Natural killer cell treated with Interleukin-12 subunit alpha and Interleukin-12 subunit beta and Interleukin-15 and Interleukin-18, amount 100 ng/mL, for 72 hours (primary cell): ENCODE measurements around the gene AK3. TPM values are rescaled to one million over a fixed set of nuclear protein-coding genes. Genes with fewer than 3 reads are reported as not detected.

ENCODE experiments used
- ATAC-seq, 2 donors: fragments of 150-1000 bp; cut with Tn5 transposase in 1 of 2; sonication (Bioruptor Pico), chemical (Tn5 transposase) in 1 of 2; 2 replicates each; pipeline ENCODE4 v1.10.0; 2021
- DNase-seq: peaks from one replicate; pipeline ENCODE4 v3.0.0; 2022; ENCODE audit warnings: low spot score
- H3K27ac Mint-ChIP-seq, 2 donors: 1 replicate in 1 of 2; 2 replicates in 1 of 2; pipeline ENCODE4 v1.8.0; 2022; ENCODE audit warnings: mixed read lengths in 2 of 2, mild to moderate bottlenecking in 1 of 2, moderate library complexity in 1 of 2
- H3K27me3 Mint-ChIP-seq, 2 donors: 1 replicate in 1 of 2; 2 replicates in 1 of 2; pipeline ENCODE4 v1.8.0; 2022; ENCODE audit warnings: mixed read lengths in 2 of 2
- H3K36me3 Mint-ChIP-seq: one replicate; pipeline ENCODE4 v1.8.0; 2022; ENCODE audit warnings: mixed read lengths
- H3K4me1 Mint-ChIP-seq, 2 donors: 1 replicate in 1 of 2; 2 replicates in 1 of 2; pipeline ENCODE4 v1.8.0; 2022; ENCODE audit warnings: low read depth in 2 of 2, mixed read lengths in 2 of 2, mild to moderate bottlenecking in 1 of 2
- H3K4me3 Mint-ChIP-seq: one replicate; pipeline ENCODE4 v1.8.0; 2022; ENCODE audit warnings: mixed read lengths
- H3K9me3 Mint-ChIP-seq: 2 replicates; pipeline ENCODE4 v1.8.0; 2022; ENCODE audit warnings: mixed read lengths
- total RNA-seq, 2 donors: library from RNA; stranded (reverse); gene quantifications; one replicate each; pipeline ENCODE4 v1.2.3, GENCODE V29; 2022

AK3 gene
- total RNA-seq, 2 donors from 2014 or later, result 23.2 to 25.4 TPM

DNA sequence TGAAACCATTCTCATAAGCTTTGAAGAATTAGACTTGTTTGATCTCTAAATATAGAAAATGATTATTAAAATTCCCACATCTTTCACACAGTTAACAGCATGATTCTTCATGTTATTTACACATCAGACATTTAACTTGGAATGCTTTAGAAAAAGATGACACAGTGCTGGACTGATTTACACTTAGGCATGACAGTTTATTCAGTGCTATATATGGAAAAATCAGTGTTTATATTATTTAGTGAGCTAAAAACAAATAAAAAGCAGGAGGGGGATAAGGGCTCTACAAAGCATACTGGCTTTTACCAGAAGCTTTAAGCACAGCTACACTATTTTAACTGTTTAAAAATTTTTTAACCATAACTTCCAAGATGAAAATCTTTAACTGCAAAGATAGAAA lies 31.6 kb downstream of the AK3 start:
- Mint-ChIP-seq H3K36me3 (peaks cover 22% of the 10 kb centered on the region), H3K9me3 (no peaks in the 10 kb centered on the region), H3K4me1 (peaks cover 7 to 13% of the 10 kb centered on the region in 2 donors), H3K27ac (peak overlapping the region; percentile 50 to 62), H3K27me3 (no peaks in the 10 kb centered on the region), H3K4me3 (no peak overlapping the region)
- DNase-seq, result no peak
- ATAC-seq, result no peak

DNA sequence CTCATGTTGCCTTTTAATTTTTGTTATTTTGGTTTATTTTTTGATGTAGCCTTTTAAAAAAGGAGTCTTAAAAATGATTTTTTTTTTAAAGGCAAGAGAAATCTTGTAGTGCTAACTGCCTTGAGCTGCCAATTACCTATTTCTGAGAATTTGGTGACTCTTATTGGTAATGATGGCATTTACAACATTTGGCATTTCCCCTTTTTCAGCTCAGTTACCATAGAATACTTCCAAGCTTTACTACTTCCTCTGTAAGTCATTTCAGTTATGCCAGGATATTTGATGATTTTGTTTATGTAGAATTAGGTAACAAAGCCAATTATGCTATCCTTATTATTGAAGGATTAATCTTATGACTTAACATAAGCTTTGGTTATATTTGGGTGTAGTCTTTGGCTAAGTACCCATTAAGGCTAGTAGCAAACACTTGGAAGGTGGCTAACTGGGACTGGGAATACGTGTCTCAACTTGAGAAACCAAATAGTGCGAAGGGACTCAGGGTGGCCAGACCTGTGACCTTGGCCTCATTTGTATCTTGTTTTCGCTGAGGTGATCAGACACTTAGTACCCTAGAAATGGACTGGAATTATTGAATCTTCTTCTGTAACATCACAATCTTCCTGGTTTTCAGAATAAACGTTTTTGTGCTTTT lies 33.9 kb downstream of the AK3 start:
- Mint-ChIP-seq H3K27ac (peak overlapping the region; percentile 61 to 82), H3K4me1 (peaks cover 7 to 11% of the 10 kb centered on the region in 2 donors), H3K27me3 (no peaks in the 10 kb centered on the region), H3K4me3 (no peak overlapping the region), H3K9me3 (no peaks in the 10 kb centered on the region), H3K36me3 (peaks cover 20% of the 10 kb centered on the region)
- no peak for ATAC-seq
- DNase-seq, result no peak

DNA sequence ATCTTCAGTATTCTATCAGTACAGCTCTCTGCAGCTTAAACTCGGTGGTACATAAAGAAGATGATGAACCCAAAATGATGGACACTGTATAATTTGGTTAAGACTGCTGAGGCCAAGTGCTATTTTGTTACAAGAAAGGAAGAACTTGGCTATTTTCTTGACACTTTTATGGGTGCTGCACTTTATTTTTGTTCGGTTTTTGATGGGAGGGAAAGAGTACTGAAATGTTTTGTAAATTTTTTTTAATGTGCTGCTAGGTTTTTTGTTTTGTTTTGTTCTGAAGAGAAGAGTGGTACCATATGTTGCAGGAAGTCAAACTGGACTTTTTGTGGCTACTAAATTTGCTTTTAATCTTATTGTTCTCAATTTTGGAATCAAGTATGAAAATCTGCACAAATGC lies 35.0 kb downstream of the AK3 start:
- H3K27ac Mint-ChIP-seq, result peak overlapping the region; percentile 61 to 82

DNA sequence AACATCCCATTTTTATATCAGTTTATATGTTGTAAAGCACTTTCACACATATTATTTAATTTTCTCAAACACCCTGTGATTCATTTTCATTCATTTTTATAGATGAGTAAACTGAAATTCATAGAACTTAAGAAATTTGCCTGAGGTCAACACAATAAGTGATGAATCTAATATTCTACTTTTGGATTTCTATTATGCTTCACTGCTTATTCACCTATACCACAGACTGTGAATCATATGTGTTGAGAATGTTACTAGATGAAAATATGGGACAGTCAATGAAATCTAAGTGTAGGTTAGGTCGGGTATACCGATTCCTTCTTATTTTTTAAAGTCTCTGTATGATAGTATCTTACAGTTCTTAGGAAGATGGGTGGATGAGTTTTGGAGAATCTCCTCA lies 36.9 kb downstream of the AK3 start:
- Mint-ChIP-seq H3K4me1 (peaks cover 7 to 11% of the 10 kb centered on the region in 2 donors), H3K27ac (peak overlapping the region in 1 of 2 donors; percentile 25), H3K4me3 (no peak overlapping the region), H3K27me3 (no peaks in the 10 kb centered on the region), H3K9me3 (no peaks in the 10 kb centered on the region), H3K36me3 (peaks cover 17% of the 10 kb centered on the region)
- DNase-seq (no peak), ATAC-seq (no peak)

More for the DNA sequence above, 35.0 kb downstream of the AK3 start:
- no peaks in the 10 kb centered on the region for H3K27me3 Mint-ChIP-seq
- no peaks in the 10 kb centered on the region for H3K9me3 Mint-ChIP-seq
- peaks cover 17% of the 10 kb centered on the region for H3K36me3 Mint-ChIP-seq
- DNase-seq (no peak), ATAC-seq (no peak)
- H3K4me1 Mint-ChIP-seq, result peaks cover 7 to 11% of the 10 kb centered on the region in 2 donors
- no peak overlapping the region for H3K4me3 Mint-ChIP-seq

DNA sequence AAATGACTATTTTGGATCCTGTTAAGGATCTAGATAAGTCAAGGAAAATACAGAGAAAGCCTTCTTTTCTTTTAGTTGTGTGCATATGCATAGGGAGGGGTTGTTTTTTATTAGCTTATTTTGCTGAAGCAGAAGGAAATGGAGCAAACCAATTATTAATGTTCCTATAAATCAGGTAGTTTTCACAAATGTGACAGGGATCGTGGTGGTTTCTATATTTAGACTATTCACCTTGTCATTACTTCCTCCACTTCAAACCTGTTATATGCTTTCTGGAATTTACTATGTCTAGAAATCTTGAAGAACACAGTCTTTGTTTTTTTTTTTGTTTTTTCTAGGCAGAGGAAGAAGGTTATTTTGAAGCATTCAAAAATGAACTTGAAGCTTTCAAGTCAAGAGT lies 39.5 kb downstream of the AK3 start:
- DNase-seq, result no peak
- Mint-ChIP-seq H3K4me3 (no peak overlapping the region), H3K27ac (no peak overlapping the region), H3K36me3 (peaks cover 21% of the 10 kb centered on the region), H3K9me3 (no peaks in the 10 kb centered on the region), H3K4me1 (peaks cover 6 to 7% of the 10 kb centered on the region in 2 donors), H3K27me3 (no peaks in the 10 kb centered on the region)
- ATAC-seq, result no peak

DNA sequence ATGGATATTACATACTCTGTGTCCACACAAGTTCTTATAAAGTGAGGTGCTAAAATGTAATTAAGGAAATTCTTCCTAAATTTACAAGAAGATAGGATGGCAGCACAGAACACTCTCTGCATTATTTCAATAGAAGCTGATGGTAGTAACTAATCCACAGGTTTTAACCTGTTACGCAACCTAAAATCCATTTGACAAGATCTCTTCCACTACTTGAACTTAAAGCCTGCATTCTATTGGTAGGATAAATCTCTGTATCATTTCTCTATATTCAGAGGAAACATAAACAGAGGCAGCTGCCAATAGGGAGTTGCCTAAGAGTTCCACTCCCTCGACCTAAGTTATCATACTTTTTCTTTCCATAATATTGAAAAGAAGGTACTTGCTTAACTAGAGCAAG lies 40.1 kb downstream of the AK3 start:
- ATAC-seq (no peak), DNase-seq (no peak)
- Mint-ChIP-seq H3K4me3 (no peak overlapping the region), H3K9me3 (no peaks in the 10 kb centered on the region), H3K4me1 (peaks cover 4 to 8% of the 10 kb centered on the region in 2 donors), H3K27me3 (no peaks in the 10 kb centered on the region), H3K36me3 (peaks cover 18% of the 10 kb centered on the region), H3K27ac (no peak overlapping the region)

DNA sequence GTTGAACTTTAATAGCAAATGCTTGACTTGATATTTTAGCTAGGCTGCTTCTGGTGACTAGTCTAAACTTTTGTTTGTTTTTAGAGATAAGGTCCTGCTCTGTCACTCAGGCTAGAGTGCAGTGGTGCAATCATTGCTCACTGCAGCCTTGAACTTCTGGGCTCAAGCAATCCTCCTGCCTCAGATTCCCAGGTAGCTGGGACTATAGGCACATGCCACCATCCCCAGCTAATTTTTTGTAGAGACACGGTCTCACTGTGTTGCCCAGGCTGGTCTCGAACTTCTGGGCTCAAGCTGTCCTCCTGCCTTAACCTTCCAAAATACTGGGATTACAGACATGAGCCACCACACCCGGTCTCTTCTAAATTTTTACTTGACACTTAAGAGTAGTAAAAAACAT lies 40.9 kb downstream of the AK3 start:
- no peaks in the 10 kb centered on the region for H3K27me3 Mint-ChIP-seq
- DNase-seq (no peak), ATAC-seq (no peak)
- peaks cover 15% of the 10 kb centered on the region for H3K36me3 Mint-ChIP-seq
- no peaks in the 10 kb centered on the region for H3K9me3 Mint-ChIP-seq
- H3K4me1 Mint-ChIP-seq, result peaks cover 0 to 6% of the 10 kb centered on the region in 2 donors
- no peak overlapping the region for H3K27ac Mint-ChIP-seq
- no peak overlapping the region for H3K4me3 Mint-ChIP-seq

DNA sequence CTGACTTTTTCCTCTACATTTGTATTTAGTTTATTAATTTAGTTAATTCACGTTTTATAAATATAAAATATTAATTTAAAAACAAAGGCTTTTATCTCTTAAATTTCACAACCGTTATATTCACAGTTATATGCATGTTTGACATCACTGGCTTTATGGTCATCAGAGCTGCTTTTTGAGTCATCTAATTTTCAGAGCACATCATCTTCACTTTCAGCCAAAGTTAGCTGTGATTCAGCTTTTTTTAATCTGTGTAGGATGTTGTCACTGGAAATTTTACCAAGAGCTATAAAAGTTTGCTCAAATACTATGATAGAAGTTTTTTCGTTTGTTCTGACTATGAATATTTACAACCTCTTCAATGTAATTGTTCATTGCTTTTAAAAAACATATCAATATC lies 49.2 kb downstream of the AK3 start:
- H3K27me3 Mint-ChIP-seq, result no peaks in the 10 kb centered on the region
- H3K27ac Mint-ChIP-seq, result no peak overlapping the region
- peaks cover 7 to 16% of the 10 kb centered on the region in 2 donors for H3K4me1 Mint-ChIP-seq
- no peaks in the 10 kb centered on the region for H3K9me3 Mint-ChIP-seq
- peaks cover 2% of the 10 kb centered on the region for H3K36me3 Mint-ChIP-seq
- ATAC-seq (no peak), DNase-seq (no peak)
- H3K4me3 Mint-ChIP-seq, result no peak overlapping the region

DNA sequence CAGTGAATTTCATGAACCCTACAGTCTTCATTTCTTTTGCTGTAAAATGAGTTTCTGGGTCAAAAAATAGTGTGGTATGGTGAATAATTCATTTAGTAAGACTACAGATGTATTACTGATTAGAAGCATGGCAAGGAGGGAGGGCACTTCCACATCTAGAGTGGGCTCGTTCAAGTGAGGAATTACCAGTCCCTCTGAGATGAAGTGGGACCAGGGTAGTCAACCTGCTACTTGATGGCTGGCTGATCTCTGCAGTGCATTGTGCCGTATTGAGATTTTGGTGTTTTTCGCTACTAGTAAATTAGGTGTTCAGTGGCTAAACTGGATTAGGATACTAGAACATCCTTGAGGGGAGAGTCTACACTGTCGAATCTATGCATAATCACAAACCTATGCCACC lies 50.9 kb downstream of the AK3 start:
- H3K4me1 Mint-ChIP-seq, result peaks cover 12 to 14% of the 10 kb centered on the region in 2 donors

DNA sequence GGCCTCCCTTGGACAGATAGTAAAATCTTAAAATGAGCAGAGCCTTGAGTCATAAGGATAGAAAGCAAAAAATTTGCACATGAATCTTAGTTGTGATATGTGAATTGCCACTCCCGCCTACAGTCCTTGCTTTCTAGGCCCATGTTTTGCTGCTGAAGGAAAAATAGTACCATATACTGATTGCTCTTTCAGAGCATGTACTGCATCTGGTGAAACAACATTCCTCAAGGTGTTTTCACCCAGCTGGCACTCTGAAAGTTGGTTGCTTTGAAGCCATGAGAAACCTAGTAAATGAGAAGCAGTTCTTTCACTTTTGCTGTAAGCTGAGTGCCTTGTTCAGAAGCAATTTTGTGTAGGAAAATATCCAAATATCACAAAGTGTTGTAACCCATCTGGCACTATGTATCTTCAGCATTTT lies 51.3 kb downstream of the AK3 start:
- peaks cover 15 to 18% of the 10 kb centered on the region in 2 donors for H3K4me1 Mint-ChIP-seq
- H3K36me3 Mint-ChIP-seq, result peaks cover 9% of the 10 kb centered on the region
- no peaks in the 10 kb centered on the region for H3K9me3 Mint-ChIP-seq
- no peak overlapping the region for H3K4me3 Mint-ChIP-seq
- no peak for DNase-seq
- H3K27ac Mint-ChIP-seq, result peak overlapping the region in 1 of 2 donors; percentile 8
- H3K27me3 Mint-ChIP-seq, result no peaks in the 10 kb centered on the region
- ATAC-seq, result peak in 1 of 2 donors; percentile 64

More for the DNA sequence above, 50.9 kb downstream of the AK3 start:
- peaks cover 6% of the 10 kb centered on the region for H3K36me3 Mint-ChIP-seq
- peak overlapping the region in 1 of 2 donors; percentile 8 for H3K27ac Mint-ChIP-seq
- H3K4me3 Mint-ChIP-seq, result no peak overlapping the region
- no peaks in the 10 kb centered on the region for H3K9me3 Mint-ChIP-seq
- DNase-seq, result no peak
- no peak for ATAC-seq
- no peaks in the 10 kb centered on the region for H3K27me3 Mint-ChIP-seq

DNA sequence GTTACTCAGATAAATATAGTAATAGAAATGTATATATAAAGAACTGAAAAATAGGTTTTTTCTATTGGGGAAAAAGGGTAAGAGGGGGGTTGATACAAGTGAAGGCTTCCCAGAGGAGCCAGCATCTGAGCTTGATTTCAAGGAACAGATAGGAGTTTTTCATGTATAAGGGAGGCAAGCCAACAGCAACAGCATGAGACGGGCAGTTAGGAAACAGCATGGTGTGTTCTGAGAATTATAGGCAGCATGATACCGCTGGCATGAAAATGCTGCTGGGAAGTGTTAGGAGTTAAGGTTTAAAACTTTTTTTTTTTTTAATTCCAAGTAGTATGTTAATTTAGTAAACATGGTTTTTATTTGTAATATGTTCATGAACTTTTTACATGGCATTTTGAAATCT lies 52.0 kb downstream of the AK3 start:
- peaks cover 11% of the 10 kb centered on the region for H3K36me3 Mint-ChIP-seq
- H3K27me3 Mint-ChIP-seq, result no peaks in the 10 kb centered on the region
- no peak overlapping the region for H3K4me3 Mint-ChIP-seq
- no peak overlapping the region for H3K27ac Mint-ChIP-seq
- DNase-seq (no peak), ATAC-seq (no peak)
- H3K4me1 Mint-ChIP-seq, result peaks cover 15 to 22% of the 10 kb centered on the region in 2 donors
- H3K9me3 Mint-ChIP-seq, result no peaks in the 10 kb centered on the region

DNA sequence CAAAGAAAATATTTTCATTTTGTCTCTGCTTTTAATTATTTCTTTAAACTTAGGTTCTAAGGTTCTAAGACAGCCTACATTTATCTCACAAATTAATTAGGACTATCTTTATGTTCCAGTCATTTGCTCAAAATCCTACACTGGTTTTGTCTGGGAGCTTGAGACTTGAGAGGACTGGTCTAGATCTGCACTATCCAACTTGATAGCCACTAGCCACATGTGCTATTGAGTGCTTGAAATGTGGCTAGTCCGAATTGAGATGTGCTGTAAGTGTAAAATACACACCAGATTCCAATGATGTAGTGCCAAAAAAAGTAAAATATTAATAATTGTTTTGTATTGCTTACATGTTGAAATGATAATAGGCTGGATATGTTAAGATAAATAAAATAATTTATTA lies 54.4 kb downstream of the AK3 start:
- no peaks in the 10 kb centered on the region for H3K9me3 Mint-ChIP-seq
- peaks cover 18 to 30% of the 10 kb centered on the region in 2 donors for H3K4me1 Mint-ChIP-seq
- no peak overlapping the region for H3K4me3 Mint-ChIP-seq
- ATAC-seq, result no peak
- H3K27me3 Mint-ChIP-seq, result no peaks in the 10 kb centered on the region
- H3K36me3 Mint-ChIP-seq, result peaks cover 11% of the 10 kb centered on the region
- DNase-seq, result no peak
- no peak overlapping the region for H3K27ac Mint-ChIP-seq

DNA sequence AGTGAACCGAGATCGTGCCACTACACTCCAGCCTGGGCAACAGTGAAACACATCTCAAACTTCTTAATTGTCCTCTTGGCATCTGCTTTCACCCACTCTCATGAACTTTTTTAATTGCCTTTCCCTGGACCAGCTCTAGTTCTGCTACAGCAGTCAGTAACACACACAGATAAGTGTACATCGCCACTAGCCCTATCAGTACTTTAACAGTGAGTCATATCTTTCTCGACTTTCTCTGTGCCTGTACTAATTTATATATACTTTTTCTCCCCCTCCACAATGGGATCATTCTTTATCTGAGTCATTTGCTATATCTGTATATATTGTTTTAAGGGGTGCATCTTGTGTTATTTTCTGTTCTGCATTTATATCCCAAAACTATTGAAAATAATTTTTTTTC lies 54.9 kb downstream of the AK3 start:
- no peak for DNase-seq
- H3K4me3 Mint-ChIP-seq, result no peak overlapping the region
- peaks cover 11% of the 10 kb centered on the region for H3K36me3 Mint-ChIP-seq
- H3K27me3 Mint-ChIP-seq, result no peaks in the 10 kb centered on the region
- H3K9me3 Mint-ChIP-seq, result no peaks in the 10 kb centered on the region
- no peak overlapping the region for H3K27ac Mint-ChIP-seq
- no peak for ATAC-seq
- H3K4me1 Mint-ChIP-seq, result peaks cover 18 to 30% of the 10 kb centered on the region in 2 donors

DNA sequence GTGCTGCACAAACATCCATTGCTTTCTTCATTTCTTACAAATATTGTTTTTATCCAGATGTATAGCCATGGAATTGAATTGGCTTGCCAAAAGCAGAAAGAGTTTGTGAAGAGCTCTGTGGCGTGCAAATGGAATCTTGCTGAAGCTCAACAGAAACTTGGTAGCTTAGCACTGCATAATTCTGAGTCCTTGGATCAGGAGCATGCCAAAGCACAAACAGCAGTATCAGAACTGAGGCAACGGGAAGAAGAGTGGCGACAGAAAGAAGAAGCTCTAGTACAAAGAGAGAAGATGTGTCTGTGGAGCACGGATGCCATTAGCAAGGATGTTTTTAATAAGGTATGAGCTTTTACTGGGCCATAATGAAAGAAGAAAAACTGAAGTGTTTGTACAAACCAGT lies 56.2 kb downstream of the AK3 start:
- peak overlapping the region in 1 of 2 donors; percentile 7 for H3K27ac Mint-ChIP-seq
- no peak overlapping the region for H3K4me3 Mint-ChIP-seq
- no peak for ATAC-seq
- H3K4me1 Mint-ChIP-seq, result peaks cover 14 to 27% of the 10 kb centered on the region in 2 donors
- no peaks in the 10 kb centered on the region for H3K9me3 Mint-ChIP-seq
- H3K27me3 Mint-ChIP-seq, result no peaks in the 10 kb centered on the region
- peaks cover 11% of the 10 kb centered on the region for H3K36me3 Mint-ChIP-seq
- DNase-seq, result no peak

DNA sequence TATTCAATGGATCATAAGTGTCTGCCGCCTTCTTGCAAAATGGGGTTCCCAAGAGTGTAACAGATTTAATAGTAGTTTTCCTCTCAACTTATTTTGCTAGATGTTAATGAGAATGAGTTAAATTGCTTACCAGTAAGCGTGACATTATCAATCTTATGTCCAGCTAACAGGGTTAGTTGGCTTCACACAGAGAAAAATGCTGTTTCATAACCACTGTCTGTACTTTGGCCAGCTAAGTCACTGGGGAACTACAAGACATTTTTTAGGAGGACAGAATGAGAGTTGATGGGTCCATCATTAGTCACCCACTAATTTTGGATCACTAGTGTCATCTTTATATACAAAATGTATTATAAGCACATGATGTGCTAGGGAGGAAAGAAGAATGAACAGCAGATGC lies 60.3 kb downstream of the AK3 start:
- Mint-ChIP-seq H3K4me1 (peaks cover 9 to 16% of the 10 kb centered on the region in 2 donors), H3K27ac (no peak overlapping the region), H3K9me3 (no peaks in the 10 kb centered on the region), H3K36me3 (peaks cover 5% of the 10 kb centered on the region), H3K4me3 (no peak overlapping the region), H3K27me3 (peaks cover 1 to 2% of the 10 kb centered on the region in 2 donors)
- DNase-seq, result no peak
- ATAC-seq, result no peak
